ENCODE measurements around the gene ACKR1. TPM values are rescaled to one million over a fixed set of nuclear protein-coding genes. Genes with fewer than 3 reads are reported as not detected.

Gene ACKR1
- total and polyA plus RNA-seq, 2 of the 13 experiments (the other 11 are each of a cell fraction or from before 2014, with no cell fraction given), result not detected

DNA sequence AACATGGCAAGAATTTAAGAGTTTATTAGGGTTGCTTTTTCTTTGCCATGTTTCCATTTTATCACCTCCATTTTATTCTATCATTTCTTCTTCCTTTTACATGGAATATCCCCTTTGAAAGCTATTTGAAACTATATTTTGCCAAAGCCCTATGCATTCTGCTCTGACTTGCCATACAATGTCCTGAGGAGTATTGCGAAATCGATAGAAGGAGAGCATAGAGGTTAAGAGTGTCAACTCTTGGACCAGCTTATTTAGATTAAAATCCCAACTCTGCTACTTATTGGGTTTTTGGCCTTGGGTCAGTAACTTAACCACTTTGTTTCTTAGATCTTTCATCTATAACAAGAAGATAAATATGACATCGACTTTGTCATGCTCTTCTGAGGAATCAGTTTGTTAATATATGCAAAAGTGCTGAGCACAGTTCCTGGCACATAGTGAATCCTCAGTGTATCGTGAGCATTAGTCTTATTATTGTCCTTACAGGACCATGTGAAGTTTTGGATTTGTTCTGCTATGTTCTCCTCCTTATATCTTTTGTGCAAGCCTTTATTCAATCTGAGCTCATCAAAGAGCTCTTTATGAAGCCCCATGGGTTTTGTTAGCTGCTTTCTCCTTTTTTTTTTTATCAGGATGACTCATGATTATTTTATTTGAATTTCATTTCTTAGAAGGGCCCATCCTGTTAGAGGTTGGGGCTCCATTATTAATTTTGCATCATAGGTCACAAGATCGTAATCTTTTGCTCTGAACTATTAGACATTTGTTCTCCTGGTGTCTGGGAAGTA lies 17.6 kb downstream of the ACKR1 start:
- ChIA-PET POLR2A (no interaction called here), CTCF (ENCODE audit: low intra/inter-chr PET ratio, low total read pairs) (no interaction called here)
- intact Hi-C loops (cut with micrococcal nuclease; ENCODE audit: unreplicated experiment) (no loop called here), in situ Hi-C loops (cut with HindIII; ENCODE audit: extremely low pct_ligation_motif_present, low pct_unique_long_range_greater_than_20kb) (no loop called here)
- Histone ChIP-seq H3K4me1 (ENCODE audit: insufficient read depth, low read length) (no peaks in the 10 kb centered on the region), H3K9me3 (ENCODE audit: low read length) (no peaks in the 10 kb centered on the region), H3K4me2 (ENCODE audit: low read depth, low read length) (no peak overlapping the region), H4K20me1 (ENCODE audit: insufficient read depth, low read length) (no peaks in the 10 kb centered on the region), H3K36me3 (replicated peaks in 1 of 2; ENCODE audit: control insufficient read depth in 1 of 2, insufficient read depth in 2 of 2, low read length in 2 of 2) (no peaks in the 10 kb centered on the region), H3K9ac (ENCODE audit: insufficient read depth, low read depth, low read length) (no peak overlapping the region), H2AFZ (ENCODE audit: low read length) (no peak overlapping the region), H3K27ac (ENCODE audit: extremely low read length, insufficient read depth, low read length) (no peak overlapping the region), H3K4me3 (replicated peaks in 1 of 3; ENCODE audit: insufficient read depth in 1 of 3, low read depth in 2 of 3, low read length in 3 of 3) (no peak overlapping the region), H3K79me2 (ENCODE audit: insufficient read depth, low read length) (no peaks in the 10 kb centered on the region), H3K27me3 (ENCODE audit: control insufficient read depth in 1 of 2, insufficient read depth in 2 of 2, low read length in 2 of 2) (no peaks in the 10 kb centered on the region)
- BruUV-seq (replicated peaks), result no TSS peak
- TF ChIP-seq SRY (CRISPR knock-in tag; IDR thresholded peaks at IDR 0.05), result no peak
- no peak for TF ChIP-seq ISL2 (CRISPR knock-in tag; IDR thresholded peaks at IDR 0.05)
- TF ChIP-seq CEBPB (IDR thresholded peaks at IDR 0.05; ENCODE audit: borderline replicate concordance, low read depth, low read length), result peak; percentile 89
- WGBS (ENCODE audit: low lambda C conversion rate), result 39% methylated on average over 5 of the region's 5 CpGs
- ATAC-seq (no peak), DNase-seq (ENCODE audit: low spot score) (no peak), FAIRE-seq (no peak)

DNA sequence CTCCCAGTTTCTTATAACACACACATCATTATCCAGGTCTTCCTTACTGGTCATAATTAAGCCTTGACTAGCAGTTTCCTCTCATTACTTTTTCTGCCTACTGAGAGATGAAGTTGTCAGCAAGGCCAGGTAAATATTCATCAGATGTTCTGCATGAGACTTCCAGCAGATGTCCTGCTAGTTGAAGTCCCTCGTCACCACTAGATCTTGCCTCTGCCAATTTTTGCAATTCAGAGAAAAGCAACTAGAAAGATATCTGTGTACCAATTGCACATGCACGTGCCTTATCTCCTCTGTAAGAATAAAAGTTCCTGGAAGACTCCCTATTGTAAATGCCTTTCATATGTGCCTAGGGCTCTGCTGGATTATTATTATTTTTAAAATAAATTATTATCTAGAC lies 18.3 kb downstream of the ACKR1 start:
- no peak overlapping the region for H3K9ac ChIP-seq (ENCODE audit: insufficient read depth, low read depth, low read length)
- intact Hi-C loops (cut with micrococcal nuclease; ENCODE audit: unreplicated experiment), result no loop called here
- CTCF ChIA-PET (ENCODE audit: low intra/inter-chr PET ratio, low total read pairs), result no interaction called here
- H3K9me3 ChIP-seq (ENCODE audit: low read length), result no peaks in the 10 kb centered on the region
- H3K36me3 ChIP-seq (replicated peaks in 1 of 2; ENCODE audit: control insufficient read depth in 1 of 2, insufficient read depth in 2 of 2, low read length in 2 of 2), result no peaks in the 10 kb centered on the region
- BruUV-seq (replicated peaks), result no TSS peak
- H3K27ac ChIP-seq (ENCODE audit: extremely low read length, insufficient read depth, low read length), result no peak overlapping the region
- no peak for FAIRE-seq
- no peaks in the 10 kb centered on the region for H3K4me1 ChIP-seq (ENCODE audit: insufficient read depth, low read length)
- no peaks in the 10 kb centered on the region for H3K27me3 ChIP-seq (ENCODE audit: control insufficient read depth in 1 of 2, insufficient read depth in 2 of 2, low read length in 2 of 2)
- in situ Hi-C loops (cut with HindIII; ENCODE audit: extremely low pct_ligation_motif_present, low pct_unique_long_range_greater_than_20kb), result no loop called here
- H2AFZ ChIP-seq (ENCODE audit: low read length), result no peak overlapping the region
- H4K20me1 ChIP-seq (ENCODE audit: insufficient read depth, low read length), result no peaks in the 10 kb centered on the region
- no peaks in the 10 kb centered on the region for H3K79me2 ChIP-seq (ENCODE audit: insufficient read depth, low read length)
- ATAC-seq, result no peak
- no peak for DNase-seq (ENCODE audit: low spot score)
- H3K4me3 ChIP-seq (replicated peaks in 1 of 3; ENCODE audit: insufficient read depth in 1 of 3, low read depth in 2 of 3, low read length in 3 of 3), result no peak overlapping the region
- POLR2A ChIA-PET, result no interaction called here
- no peak overlapping the region for H3K4me2 ChIP-seq (ENCODE audit: low read depth, low read length)
- WGBS (ENCODE audit: low lambda C conversion rate), result 5% methylated on average over 2 of the region's 2 CpGs
- TF ChIP-seq ZIK1 (CRISPR knock-in tag; IDR thresholded peaks at IDR 0.05; ENCODE audit: borderline replicate concordance, low read depth) (no peak), NFRKB (IDR thresholded peaks at IDR 0.05) (no peak), CENPX (CRISPR knock-in tag; IDR thresholded peaks at IDR 0.05) (no peak)
- TF ChIP-seq, protein P1, sequence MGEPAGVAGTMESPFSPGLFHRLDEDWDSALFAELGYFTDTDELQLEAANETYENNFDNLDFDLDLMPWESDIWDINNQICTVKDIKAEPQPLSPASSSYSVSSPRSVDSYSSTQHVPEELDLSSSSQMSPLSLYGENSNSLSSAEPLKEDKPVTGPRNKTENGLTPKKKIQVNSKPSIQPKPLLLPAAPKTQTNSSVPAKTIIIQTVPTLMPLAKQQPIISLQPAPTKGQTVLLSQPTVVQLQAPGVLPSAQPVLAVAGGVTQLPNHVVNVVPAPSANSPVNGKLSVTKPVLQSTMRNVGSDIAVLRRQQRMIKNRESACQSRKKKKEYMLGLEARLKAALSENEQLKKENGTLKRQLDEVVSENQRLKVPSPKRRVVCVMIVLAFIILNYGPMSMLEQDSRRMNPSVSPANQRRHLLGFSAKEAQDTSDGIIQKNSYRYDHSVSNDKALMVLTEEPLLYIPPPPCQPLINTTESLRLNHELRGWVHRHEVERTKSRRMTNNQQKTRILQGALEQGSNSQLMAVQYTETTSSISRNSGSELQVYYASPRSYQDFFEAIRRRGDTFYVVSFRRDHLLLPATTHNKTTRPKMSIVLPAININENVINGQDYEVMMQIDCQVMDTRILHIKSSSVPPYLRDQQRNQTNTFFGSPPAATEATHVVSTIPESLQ (CRISPR knock-in tag; conservative IDR thresholded peaks at IDR 0.05), result no peak
- TF ChIP-seq, protein P2, sequence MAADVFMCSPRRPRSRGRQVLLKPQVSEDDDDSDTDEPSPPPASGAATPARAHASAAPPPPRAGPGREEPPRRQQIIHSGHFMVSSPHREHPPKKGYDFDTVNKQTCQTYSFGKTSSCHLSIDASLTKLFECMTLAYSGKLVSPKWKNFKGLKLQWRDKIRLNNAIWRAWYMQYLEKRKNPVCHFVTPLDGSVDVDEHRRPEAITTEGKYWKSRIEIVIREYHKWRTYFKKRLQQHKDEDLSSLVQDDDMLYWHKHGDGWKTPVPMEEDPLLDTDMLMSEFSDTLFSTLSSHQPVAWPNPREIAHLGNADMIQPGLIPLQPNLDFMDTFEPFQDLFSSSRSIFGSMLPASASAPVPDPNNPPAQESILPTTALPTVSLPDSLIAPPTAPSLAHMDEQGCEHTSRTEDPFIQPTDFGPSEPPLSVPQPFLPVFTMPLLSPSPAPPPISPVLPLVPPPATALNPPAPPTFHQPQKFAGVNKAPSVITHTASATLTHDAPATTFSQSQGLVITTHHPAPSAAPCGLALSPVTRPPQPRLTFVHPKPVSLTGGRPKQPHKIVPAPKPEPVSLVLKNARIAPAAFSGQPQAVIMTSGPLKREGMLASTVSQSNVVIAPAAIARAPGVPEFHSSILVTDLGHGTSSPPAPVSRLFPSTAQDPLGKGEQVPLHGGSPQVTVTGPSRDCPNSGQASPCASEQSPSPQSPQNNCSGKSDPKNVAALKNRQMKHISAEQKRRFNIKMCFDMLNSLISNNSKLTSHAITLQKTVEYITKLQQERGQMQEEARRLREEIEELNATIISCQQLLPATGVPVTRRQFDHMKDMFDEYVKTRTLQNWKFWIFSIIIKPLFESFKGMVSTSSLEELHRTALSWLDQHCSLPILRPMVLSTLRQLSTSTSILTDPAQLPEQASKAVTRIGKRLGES (CRISPR knock-in tag; IDR thresholded peaks at IDR 0.05; ENCODE audit: borderline replicate concordance), result no peak
- TF ChIP-seq, protein P3, sequence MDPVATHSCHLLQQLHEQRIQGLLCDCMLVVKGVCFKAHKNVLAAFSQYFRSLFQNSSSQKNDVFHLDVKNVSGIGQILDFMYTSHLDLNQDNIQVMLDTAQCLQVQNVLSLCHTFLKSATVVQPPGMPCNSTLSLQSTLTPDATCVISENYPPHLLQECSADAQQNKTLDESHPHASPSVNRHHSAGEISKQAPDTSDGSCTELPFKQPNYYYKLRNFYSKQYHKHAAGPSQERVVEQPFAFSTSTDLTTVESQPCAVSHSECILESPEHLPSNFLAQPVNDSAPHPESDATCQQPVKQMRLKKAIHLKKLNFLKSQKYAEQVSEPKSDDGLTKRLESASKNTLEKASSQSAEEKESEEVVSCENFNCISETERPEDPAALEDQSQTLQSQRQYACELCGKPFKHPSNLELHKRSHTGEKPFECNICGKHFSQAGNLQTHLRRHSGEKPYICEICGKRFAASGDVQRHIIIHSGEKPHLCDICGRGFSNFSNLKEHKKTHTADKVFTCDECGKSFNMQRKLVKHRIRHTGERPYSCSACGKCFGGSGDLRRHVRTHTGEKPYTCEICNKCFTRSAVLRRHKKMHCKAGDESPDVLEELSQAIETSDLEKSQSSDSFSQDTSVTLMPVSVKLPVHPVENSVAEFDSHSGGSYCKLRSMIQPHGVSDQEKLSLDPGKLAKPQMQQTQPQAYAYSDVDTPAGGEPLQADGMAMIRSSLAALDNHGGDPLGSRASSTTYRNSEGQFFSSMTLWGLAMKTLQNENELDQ (CRISPR knock-in tag; IDR thresholded peaks at IDR 0.05; ENCODE audit: borderline replicate concordance), result no peak

Measured in HepG2 (cell line).